HG03439 (cell line): ENCODE results near the gene BRD3.
A peak's percentile ranks its signal among the peaks of the same experiment; 100 is the strongest.

Experiments
- ATAC-seq: cut with Tn5 transposase; IDR thresholded peaks from one replicate; pipeline ENCODE4 v1.9.1; 2021; ENCODE audit warnings: mild to moderate bottlenecking, moderate library complexity; ENCODE audit not compliant: unreplicated experiment

The BRD3 gene

GRCh38 chr9:134024828-134025605, 42.8 kb downstream of the BRD3 start, which contains the start of gene BRD3OS:
TSS of gene BRD3OS (plus strand) at chr9:134025481. CDS start at chr9:134026748, 1,267 bp downstream.
- ATAC-seq, result peak; percentile 88

- ATAC-seq, result no peak
Observed at GRCh38 chr9:134024214-134024792, 43.5 kb downstream of the BRD3 start.

DNA sequence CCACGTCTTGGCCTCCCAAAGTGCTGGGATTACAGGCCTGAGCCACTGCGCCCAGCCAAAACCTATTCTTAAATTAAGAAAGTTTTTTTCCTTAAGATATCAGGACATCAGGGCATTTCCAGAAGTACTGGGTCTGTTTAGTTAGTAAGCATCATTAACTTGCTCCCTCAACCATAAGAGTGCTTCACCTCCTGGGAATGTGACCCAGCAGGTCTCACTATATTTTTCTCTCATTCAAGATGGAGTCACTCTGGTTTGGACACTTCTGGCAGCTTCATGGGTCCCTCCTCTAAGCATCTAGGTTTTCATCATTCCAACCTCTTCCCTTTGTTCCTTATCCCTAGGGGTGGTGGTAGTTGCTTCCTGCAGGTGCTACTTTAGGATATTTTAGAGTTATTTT, 52.9 kb downstream of the BRD3 start:
- no peak for ATAC-seq

DNA sequence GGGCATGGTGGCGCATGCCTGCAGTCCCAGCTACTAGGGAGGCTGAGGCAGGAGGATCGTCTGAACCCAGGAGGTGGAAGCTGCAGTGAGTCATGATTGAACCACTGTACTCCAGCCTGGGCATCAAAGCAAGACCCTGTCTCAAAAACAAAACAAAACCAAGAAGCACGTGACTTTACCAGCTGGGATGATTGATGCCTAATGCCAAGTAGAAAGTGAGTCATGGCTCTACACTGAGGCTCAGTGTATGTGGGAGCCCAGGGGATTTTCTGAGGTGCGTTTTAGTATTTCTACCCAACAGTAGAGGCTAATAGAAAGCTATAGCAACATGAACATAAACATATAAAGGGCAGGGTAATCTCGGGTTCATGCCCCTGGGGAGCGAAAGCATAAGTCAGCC, 56.4 kb downstream of the BRD3 start:
- no peak for ATAC-seq

DNA sequence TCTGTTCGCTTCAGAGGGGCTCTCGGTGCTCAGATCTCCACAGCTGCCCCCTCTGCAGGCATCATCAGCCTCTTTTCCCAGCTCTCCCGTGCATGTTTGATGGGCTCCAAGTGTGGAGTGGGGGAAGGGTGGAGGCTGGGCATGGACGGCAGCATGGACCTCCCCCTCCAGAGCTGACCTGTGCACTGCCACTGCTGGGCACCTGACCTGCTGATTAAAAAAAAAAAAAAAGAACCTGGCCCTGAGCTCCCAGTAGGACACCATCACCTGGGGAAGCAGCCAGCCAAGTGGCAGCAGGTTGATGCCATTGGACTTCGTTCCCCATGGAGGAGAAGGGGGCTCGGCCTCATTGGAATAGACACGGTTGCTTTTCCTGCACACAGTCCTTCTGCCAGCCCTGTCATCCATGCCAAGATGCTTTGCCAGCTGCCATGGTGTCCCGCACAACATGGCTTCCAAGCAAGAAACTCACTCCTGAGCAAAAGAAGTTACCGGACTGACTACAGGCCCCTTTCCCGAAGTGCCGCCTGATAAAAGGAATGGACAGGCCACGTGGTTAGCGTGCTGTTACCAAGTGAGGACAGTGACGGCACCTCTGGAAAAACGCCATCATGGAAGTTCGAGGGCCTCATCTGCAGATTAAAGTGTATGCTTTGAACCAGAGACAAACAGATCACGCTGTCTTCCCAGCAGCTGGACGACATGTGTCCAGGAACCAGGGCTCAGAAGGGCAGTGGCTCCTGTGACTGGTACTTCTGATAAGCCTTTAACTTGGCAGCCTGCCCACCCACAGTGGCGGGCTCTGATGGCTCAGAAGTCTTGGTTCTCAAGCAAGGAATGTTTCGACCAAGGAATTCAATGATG, 57.3 kb downstream of the BRD3 start:
- ATAC-seq, result no peak

DNA sequence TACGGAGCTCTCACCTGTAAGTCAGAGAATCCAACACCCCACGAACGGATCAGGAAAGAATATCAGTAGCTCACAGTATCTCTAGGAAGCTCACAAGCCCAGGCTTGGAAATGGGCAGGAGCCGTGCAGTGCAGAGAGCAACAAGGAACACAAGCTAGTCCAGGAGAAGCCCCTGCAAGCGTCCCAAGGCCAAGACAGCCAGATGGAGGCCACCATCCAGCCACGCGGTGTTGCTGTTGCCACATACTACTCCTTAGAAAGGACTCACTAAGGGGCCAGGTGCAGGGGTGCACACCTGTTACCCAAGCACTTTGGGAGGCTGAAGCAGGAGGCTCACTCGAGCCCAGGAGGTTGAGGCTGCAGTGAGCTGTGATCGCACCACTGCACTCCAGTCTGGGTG, 60.3 kb downstream of the BRD3 start:
- no peak for ATAC-seq

DNA sequence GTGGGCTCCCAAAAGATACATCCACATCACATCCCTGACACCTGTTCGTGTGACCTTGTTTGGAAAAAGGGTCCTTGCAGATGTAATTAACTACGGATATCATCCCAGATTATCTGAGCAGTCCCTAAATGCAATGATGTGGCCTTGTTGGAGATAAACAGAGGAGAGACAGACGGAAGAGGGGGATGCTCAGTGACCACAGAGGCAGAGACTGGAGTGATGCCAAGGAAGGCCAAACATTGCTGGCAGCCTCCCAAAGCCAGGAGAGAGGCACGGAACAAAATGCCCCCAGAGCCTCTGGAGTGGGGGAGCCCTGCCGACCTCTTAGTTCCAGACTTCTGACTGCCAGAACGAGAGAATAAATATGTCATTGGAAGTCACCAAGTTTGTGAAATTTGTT, 60.7 kb downstream of the BRD3 start:
- no peak for ATAC-seq

DNA sequence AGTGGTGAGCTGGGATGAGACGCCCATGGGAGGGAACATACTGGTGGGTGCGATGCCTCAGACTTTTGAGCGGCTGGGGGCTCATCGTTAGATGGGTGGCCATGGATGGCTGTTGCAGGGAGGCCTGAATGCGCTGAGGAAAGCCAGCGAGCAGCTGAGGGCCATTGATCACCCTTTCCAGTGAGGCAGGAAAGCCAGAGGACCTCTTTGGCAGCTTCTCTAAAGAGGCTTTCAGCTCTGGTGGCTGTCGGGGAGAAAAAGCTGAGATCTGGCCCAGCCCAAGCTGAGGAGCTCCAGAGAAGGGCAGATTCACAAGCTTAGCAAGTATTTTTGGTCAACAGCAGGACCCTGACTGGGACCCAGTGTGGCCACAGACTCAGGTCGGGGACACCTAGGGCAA, 62.4 kb downstream of the BRD3 start:
- no peak for ATAC-seq

DNA sequence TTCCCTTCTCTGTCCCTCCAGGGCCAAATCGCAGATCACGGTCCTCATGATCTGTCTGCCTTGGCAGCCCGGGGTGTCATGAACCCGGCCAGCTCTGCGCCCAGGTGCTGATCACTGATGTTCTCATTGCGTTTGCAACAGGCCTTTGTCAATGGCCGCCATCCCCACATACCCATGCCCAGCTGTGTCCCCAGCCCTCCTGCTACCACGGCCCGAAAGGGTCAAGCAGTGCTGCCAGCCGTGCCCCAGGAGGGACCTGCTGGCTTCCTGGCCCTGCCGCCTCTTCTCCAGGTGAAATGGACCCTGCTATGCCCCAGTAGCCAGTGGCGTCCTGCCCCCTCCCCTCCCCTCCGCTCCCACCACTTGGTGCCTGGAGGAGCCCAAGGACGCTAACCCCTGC, 62.9 kb downstream of the BRD3 start:
- ATAC-seq, result no peak

DNA sequence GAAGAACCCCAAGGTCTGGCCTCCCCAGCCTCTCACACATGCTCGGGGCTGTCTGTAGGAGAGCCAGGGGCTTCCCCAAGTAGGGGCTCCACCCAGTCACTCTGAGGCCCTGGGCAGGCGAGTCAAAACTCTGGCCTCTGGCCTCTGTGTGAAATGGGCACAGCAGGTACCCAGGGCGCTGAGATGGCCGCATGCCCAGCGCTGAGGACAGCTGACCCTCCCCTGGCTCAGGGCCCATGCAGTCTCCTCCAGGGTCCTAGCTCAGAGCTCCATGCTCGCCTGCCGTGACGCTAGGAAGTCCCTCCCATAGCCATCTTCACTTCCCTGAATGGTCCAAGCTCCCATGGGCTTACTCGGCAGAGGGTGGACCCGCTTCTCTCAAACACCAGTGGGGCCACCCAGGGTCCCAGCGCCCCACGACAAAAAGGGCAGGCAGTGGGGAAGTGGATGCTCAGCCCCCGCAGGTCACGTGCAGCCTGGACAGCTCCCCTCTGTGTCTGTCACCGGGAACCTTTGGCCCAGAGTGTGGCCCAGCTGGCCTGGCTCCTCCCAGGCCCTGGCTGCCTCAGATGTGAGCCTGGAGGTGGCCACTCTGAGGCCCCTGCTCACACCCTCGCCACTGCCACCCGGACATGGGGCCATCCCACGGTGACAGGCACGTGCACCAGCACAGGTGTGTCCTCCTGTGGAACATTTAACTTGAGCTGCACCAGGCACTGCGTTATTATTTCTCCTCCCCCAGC, 63.5 kb downstream of the BRD3 start:
- ATAC-seq, result no peak

DNA sequence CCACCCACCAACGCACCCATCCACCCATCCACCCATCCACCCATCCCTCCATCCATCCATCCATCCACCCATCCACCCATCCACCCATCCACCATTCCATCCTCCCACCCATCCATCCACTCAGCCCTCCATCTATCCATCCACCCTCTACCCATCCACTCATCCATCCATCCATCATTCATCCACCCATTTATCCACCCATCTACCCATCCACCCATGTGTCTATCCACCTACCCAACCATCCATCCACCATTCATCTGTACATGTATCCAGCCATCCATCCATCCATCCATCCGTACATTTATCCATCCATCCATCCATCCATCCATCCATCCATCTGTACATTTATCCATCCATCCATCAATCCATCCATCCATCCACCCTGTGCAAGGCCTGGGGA, 64.6 kb downstream of the BRD3 start:
- ATAC-seq, result no peak

DNA sequence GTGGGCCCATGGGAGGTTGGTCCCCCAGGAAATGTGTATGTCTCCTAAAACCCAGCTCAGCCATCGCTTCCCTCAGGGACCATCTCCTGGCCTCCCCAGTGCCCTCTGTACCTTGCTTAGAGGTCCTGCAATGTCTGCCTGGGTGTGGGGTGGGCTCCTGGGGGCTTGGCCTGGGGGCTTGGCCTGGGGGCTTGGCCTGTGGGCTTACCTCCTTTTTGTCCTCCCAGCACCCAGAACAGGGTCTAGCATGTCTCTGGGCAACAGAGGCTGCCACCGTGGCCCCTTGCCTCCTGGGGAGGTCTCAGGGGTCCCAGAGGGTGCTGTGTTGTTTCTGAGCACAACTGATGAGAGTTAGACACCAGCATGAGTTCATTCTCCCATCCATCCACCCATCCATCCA, 65.0 kb downstream of the BRD3 start:
- no peak for ATAC-seq

DNA sequence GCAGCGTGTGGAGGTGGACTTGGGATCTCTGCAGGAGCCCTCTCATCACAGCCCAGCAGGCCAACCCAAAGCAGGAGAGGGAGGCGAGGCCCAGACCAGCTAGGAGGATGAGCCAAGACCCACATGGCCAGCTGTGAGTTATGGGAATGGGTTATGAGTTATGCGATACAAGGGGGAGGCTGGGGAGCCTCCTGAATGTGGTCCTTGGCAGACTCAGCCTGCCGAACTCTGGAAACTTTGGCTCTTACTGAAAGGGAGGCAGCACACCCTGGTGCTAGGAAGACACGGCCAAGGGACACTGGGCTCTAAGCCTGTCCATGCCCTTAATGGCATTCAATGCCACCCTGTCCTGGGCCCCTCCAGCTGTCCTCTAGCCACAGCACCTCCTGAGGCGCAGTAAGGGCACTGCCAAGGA, 68.0 kb downstream of the BRD3 start:
- no peak for ATAC-seq

- no peak for ATAC-seq
Observed at GRCh38 chr9:133998915-133999595, 68.8 kb downstream of the BRD3 start.

DNA sequence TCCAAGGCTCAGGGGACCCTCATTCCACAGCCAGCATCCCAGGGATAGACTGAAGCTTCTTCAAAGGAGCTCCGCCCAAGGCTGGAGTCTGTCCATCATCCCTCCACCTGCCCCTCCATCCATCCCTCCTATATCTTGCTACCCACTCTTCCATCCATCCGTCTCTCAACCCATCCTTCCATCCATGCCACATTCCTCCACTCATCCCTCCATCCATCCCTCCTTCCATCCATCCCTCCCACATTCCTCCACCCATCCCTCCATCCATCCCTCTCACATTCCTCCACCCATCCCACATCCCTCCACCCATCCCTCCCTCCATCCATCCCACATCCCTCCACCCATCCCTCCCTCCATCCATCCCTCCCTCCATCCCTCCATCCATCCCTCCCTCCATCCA, 70.2 kb downstream of the BRD3 start:
- ATAC-seq, result no peak

- no peak for ATAC-seq
Observed at GRCh38 chr9:133996531-133997520, 71.0 kb downstream of the BRD3 start.

DNA sequence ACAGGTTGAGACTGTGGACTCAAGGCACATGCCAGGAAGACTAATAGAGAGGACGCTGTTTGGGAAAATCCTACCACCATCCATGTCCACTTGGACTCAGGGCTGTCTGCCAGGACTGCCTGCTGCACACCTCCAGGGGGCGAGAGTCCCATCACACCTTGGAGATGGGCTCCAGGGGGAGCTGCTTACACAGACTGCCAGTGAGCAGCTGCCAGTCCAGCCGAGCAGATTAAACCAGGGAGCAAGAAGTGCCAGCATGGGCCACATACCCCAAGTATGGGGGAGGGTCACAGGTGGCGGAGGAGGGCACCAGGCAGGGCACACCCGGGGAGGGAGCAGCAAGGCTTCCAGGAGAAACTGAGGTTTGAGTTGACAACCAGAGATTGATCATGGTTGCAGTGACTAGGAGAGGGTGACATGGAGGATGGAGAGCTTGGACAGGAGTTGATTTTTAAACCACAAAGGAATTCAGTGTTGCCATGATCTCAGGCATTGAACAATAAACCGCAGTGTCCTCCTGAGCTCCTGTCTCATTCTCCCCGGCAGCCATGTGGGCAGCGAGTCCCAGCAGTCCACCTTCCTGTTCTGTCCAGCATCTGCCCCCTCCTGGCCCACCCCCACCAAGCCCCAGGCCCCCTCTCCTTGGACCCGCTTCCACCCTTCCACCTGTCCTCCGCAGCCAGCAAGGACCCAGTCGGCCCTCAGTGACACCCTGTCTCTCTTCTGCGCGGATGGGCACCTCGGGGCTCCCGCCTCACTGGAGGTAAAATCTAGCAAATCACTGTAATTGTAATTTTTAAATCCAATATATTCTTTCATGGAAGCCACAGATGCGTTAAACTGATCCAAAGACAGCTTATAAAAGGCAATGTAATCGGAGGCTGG, 72.6 kb downstream of the BRD3 start:
- no peak for ATAC-seq

DNA sequence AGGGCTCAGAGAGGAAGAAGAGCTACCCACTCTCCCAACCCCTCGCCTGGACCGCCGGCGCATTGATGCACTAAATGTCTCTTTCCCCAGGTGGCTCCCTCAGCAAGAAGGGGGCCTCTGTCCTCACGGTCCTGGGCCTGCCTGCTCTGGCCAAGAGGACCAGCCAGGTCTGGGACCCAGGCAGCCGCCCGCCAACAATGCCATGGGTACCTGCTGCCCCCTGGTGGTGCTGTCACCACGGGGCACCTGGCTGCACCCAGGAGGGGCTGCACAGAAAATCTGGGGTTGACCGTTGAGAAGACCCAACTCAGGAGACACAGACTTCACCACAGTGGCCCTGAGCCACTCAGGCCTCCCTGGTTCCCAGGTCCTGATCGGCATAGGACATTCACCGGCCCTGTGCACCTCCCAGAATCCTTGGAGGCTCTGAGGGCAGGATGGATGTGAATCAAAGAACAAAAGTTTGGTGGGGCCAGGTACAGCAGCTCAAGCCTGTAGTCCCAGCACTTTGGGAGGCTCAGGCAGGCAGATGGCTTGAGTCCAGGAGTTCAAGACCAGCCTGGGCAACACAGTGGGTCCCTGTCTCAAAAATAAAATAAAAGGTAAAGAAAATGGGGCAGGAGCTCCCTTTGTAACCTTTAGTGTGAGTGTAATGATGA, 73.3 kb downstream of the BRD3 start:
- no peak for ATAC-seq
